HEK293 (cell line): ENCODE data around the gene PAF1.
A peak's percentile ranks its signal among the peaks of the same experiment; 100 is the strongest.

Source experiments
- GLIS2 ChIP-seq: fragments of 450-650 bp; formaldehyde crosslinking; IDR thresholded peaks from 2 replicates; pipeline ENCODE4 v1.5.1; 2016; ENCODE audit warnings: missing biosample characterization, missing genetic modification characterization
- KLF1 ChIP-seq: fragments of 450-650 bp; formaldehyde crosslinking; IDR thresholded peaks from 2 replicates; pipeline ENCODE4 v1.5.1; 2016; ENCODE audit warnings: missing biosample characterization, missing genetic modification characterization
- KLF17 ChIP-seq: fragments of 450-650 bp; formaldehyde crosslinking; IDR thresholded peaks from 2 replicates; pipeline ENCODE4 v1.5.1; 2016; ENCODE audit warnings: missing biosample characterization, missing genetic modification characterization
- KLF8 ChIP-seq: fragments of 450-650 bp; formaldehyde crosslinking; IDR thresholded peaks from 2 replicates; pipeline ENCODE4 v1.5.1; 2016; ENCODE audit warnings: missing biosample characterization, missing genetic modification characterization
- SCRT2 ChIP-seq: fragments of 450-650 bp; formaldehyde crosslinking; IDR thresholded peaks from 2 replicates; pipeline ENCODE4 v1.5.1; 2016; ENCODE audit warnings: missing biosample characterization, missing genetic modification characterization
- SP2 ChIP-seq: fragments of 450-650 bp; formaldehyde crosslinking; IDR thresholded peaks from 2 replicates; pipeline ENCODE4 v1.5.1; 2016; ENCODE audit warnings: missing biosample characterization, missing genetic modification characterization
- SP7 ChIP-seq: fragments of 450-650 bp; formaldehyde crosslinking; IDR thresholded peaks from 2 replicates; pipeline ENCODE4 v1.5.1; 2016; ENCODE audit warnings: missing biosample characterization, missing genetic modification characterization
- WT1 ChIP-seq: fragments of 450-650 bp; formaldehyde crosslinking; IDR thresholded peaks from 2 replicates; pipeline ENCODE4 v1.5.1; 2016; ENCODE audit warnings: missing biosample characterization, missing genetic modification characterization
- ZBTB21 ChIP-seq: fragments of 450-650 bp; formaldehyde crosslinking; IDR thresholded peaks from 2 replicates; pipeline ENCODE4 v1.5.1; 2017; ENCODE audit warnings: missing biosample characterization, missing genetic modification characterization
- ZFP69B ChIP-seq: fragments of 450-650 bp; formaldehyde crosslinking; IDR thresholded peaks from 2 replicates; pipeline ENCODE4 v1.5.1; 2016; ENCODE audit warnings: missing biosample characterization, missing genetic modification characterization
- ZNF114 ChIP-seq: fragments of 450-650 bp; formaldehyde crosslinking; IDR thresholded peaks from 2 replicates; pipeline ENCODE4 v1.5.0; 2017; ENCODE audit warnings: missing biosample characterization, missing genetic modification characterization
- ZNF184 ChIP-seq: fragments of 450-650 bp; IDR thresholded peaks from 2 replicates; pipeline ENCODE4 v1.5.1; 2018; ENCODE audit warnings: missing biosample characterization, mild to moderate bottlenecking, missing genetic modification characterization
- ZNF214 ChIP-seq: fragments of 450-650 bp; formaldehyde crosslinking; IDR thresholded peaks from 2 replicates; pipeline ENCODE4 v1.5.1; 2017; ENCODE audit warnings: missing biosample characterization, mild to moderate bottlenecking, missing genetic modification characterization, borderline replicate concordance
- ZNF248 ChIP-seq: fragments of 450-650 bp; formaldehyde crosslinking; IDR thresholded peaks from 2 replicates; pipeline ENCODE4 v1.5.1; 2017; ENCODE audit warnings: missing biosample characterization, missing genetic modification characterization
- ZNF280D ChIP-seq: fragments of 450-650 bp; formaldehyde crosslinking; IDR thresholded peaks from 2 replicates; pipeline ENCODE4 v1.5.1; 2016; ENCODE audit warnings: missing biosample characterization, missing genetic modification characterization
- ZNF366 ChIP-seq: fragments of 450-650 bp; formaldehyde crosslinking; conservative IDR thresholded peaks from 2 replicates; pipeline ENCODE4 v1.5.1; 2016; ENCODE audit warnings: missing biosample characterization, missing genetic modification characterization
- ZNF391 ChIP-seq: fragments of 450-650 bp; formaldehyde crosslinking; IDR thresholded peaks from 2 replicates; pipeline ENCODE4 v1.5.1; 2016; ENCODE audit warnings: low read depth, missing biosample characterization, missing genetic modification characterization, borderline replicate concordance
- ZNF473 ChIP-seq: fragments of 450-650 bp; formaldehyde crosslinking; IDR thresholded peaks from 2 replicates; pipeline ENCODE4 v1.5.1; 2017; ENCODE audit warnings: missing biosample characterization, missing genetic modification characterization
- ZNF558 ChIP-seq: fragments of 450-650 bp; formaldehyde crosslinking; IDR thresholded peaks from 2 replicates; pipeline ENCODE4 v1.5.1; 2016; ENCODE audit warnings: missing biosample characterization, missing genetic modification characterization
- ZNF596 ChIP-seq: fragments of 450-650 bp; IDR thresholded peaks from 2 replicates; pipeline ENCODE4 v1.5.0; 2018; ENCODE audit warnings: missing biosample characterization, mild to moderate bottlenecking, missing genetic modification characterization, moderate library complexity
- ZNF701 ChIP-seq: fragments of 450-650 bp; formaldehyde crosslinking; IDR thresholded peaks from 2 replicates; pipeline ENCODE4 v1.5.1; 2016; ENCODE audit warnings: missing biosample characterization, missing genetic modification characterization
- ZNF707 ChIP-seq: fragments of 450-650 bp; formaldehyde crosslinking; IDR thresholded peaks from 2 replicates; pipeline ENCODE4 v1.5.1; 2016; ENCODE audit warnings: missing biosample characterization, missing genetic modification characterization
- ZNF768 ChIP-seq: fragments of 450-650 bp; formaldehyde crosslinking; IDR thresholded peaks from 2 replicates; pipeline ENCODE4 v1.5.1; 2018; ENCODE audit warnings: missing biosample characterization, mild to moderate bottlenecking, missing genetic modification characterization
- ZSCAN5A ChIP-seq: fragments of 450-650 bp; formaldehyde crosslinking; IDR thresholded peaks from 2 replicates; pipeline ENCODE4 v1.5.1; 2016; ENCODE audit warnings: missing biosample characterization, missing genetic modification characterization
- TF ChIP-seq, protein P1 (sequence below): fragments of 450-650 bp; formaldehyde crosslinking; IDR thresholded peaks from 2 replicates; pipeline ENCODE4 v1.5.1; 2017; ENCODE audit warnings: missing biosample characterization, missing genetic modification characterization
- TF ChIP-seq, protein P2 (sequence below): fragments of 450-650 bp; formaldehyde crosslinking; IDR thresholded peaks from 2 replicates; pipeline ENCODE4 v1.5.1; 2016; ENCODE audit warnings: missing biosample characterization, missing genetic modification characterization

The PAF1 gene

GRCh38 chr19:39430675-39431593, 40.0 kb upstream of the PAF1 start (continued):
- TF ChIP-seq, protein P1, sequence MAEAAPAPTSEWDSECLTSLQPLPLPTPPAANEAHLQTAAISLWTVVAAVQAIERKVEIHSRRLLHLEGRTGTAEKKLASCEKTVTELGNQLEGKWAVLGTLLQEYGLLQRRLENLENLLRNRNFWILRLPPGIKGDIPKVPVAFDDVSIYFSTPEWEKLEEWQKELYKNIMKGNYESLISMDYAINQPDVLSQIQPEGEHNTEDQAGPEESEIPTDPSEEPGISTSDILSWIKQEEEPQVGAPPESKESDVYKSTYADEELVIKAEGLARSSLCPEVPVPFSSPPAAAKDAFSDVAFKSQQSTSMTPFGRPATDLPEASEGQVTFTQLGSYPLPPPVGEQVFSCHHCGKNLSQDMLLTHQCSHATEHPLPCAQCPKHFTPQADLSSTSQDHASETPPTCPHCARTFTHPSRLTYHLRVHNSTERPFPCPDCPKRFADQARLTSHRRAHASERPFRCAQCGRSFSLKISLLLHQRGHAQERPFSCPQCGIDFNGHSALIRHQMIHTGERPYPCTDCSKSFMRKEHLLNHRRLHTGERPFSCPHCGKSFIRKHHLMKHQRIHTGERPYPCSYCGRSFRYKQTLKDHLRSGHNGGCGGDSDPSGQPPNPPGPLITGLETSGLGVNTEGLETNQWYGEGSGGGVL (tag by site-specific recombination), result peak; percentile 28; the same call in 1 of the 2 replicates
- TF ChIP-seq ZNF768 (tag by site-specific recombination) (0 out of 2 replicates have a peak, but pooled peaks have one; percentile 8), ZNF248 (tag by site-specific recombination) (no peak), ZNF596 (no peak), ZNF280D (no peak), ZSCAN5A (tag by site-specific recombination) (no peak), ZNF391 (no peak), SP2 (tag by site-specific recombination) (peak; percentile 46), ZFP69B (peak; percentile 62), SCRT2 (no peak), ZNF473 (tag by site-specific recombination) (no peak), ZNF707 (tag by site-specific recombination) (no peak), KLF1 (no peak), ZNF701 (no peak), ZNF114 (tag by site-specific recombination) (no peak), WT1 (peak; percentile 16; the same call in 1 of the 2 replicates), ZNF558 (tag by site-specific recombination) (peak; percentile 63; the same call in 1 of the 2 replicates), GLIS2 (tag by site-specific recombination) (peak; percentile 71), KLF17 (tag by site-specific recombination) (no peak), ZNF214 (no peak), ZBTB21 (peak; percentile 97), ZNF184 (tag by site-specific recombination) (no peak; the same call in 1 of the 2 replicates), SP7 (tag by site-specific recombination) (peak; percentile 85), ZNF366 (tag by site-specific recombination) (peak; percentile 76), KLF8 (tag by site-specific recombination) (peak; percentile 70)
- TF ChIP-seq, protein P2, sequence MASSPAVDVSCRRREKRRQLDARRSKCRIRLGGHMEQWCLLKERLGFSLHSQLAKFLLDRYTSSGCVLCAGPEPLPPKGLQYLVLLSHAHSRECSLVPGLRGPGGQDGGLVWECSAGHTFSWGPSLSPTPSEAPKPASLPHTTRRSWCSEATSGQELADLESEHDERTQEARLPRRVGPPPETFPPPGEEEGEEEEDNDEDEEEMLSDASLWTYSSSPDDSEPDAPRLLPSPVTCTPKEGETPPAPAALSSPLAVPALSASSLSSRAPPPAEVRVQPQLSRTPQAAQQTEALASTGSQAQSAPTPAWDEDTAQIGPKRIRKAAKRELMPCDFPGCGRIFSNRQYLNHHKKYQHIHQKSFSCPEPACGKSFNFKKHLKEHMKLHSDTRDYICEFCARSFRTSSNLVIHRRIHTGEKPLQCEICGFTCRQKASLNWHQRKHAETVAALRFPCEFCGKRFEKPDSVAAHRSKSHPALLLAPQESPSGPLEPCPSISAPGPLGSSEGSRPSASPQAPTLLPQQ, result peak; percentile 75; the same call in 1 of the 2 replicates
- TF ChIP-seq, all 188 proteins: peak for 48
